Ovary (tissue), 9 donors: ENCODE measurements around the gene KRTAP5-11. TPM values are rescaled to one million over a fixed set of nuclear protein-coding genes. Genes with fewer than 3 reads are reported as not detected.
"Not testable (repeated sequence)": the region's sequence is repeated elsewhere in the genome, so short reads cannot be mapped to it uniquely, and the experiment has no call there.

ENCODE experiments used
- DNase-seq, 5 donors: peaks; one replicate each; pipeline ENCODE4 v3.0.0-alpha.2; 2019 to 2020
- H3K27ac ChIP-seq, 2 donors: fragments of 200-600 bp; one replicate each; pipeline versions ENCODE4 v1.5.1 to v1.8.0; 2019 to 2022
- H3K27me3 ChIP-seq: fragments of 200-600 bp; one replicate; pipeline ENCODE4 v1.8.0; 2022
- H3K36me3 ChIP-seq: fragments of 200-600 bp; sonication (generic); one replicate; pipeline ENCODE4 v1.5.1; 2019
- H3K4me1 ChIP-seq: one replicate; pipeline ENCODE4 v1.8.1; 2013; ENCODE audit warnings: mild to moderate bottlenecking, moderate library complexity; ENCODE audit not compliant: insufficient read depth
- H3K4me3 ChIP-seq: fragments of 200-600 bp; sonication (generic); one replicate; pipeline ENCODE4 v1.5.1; 2017
- H3K9me3 ChIP-seq, 2 donors: fragments of 200-600 bp in 1 of 2; sonication (generic) in 1 of 2; one replicate each; pipeline versions ENCODE4 v1.5.1 to v1.8.1; 2013 to 2019; ENCODE audit warnings: mild to moderate bottlenecking in 1 of 2, moderate library complexity in 1 of 2
- CTCF ChIP-seq, 3 donors: fragments of 450-650 bp in 2 of 3; fragments of 200-600 bp in 1 of 3; IDR thresholded peaks; one replicate each; pipeline versions ENCODE4 v1.5.1 to v1.8.0; 2016 to 2022; ENCODE audit warnings: antibody characterized with exemption in 3 of 3, mild to moderate bottlenecking in 1 of 3
- EP300 ChIP-seq: sonication (generic); formaldehyde crosslinking; IDR thresholded peaks from one replicate; pipeline ENCODE4 v1.6.1; 2017; ENCODE audit warnings: antibody characterized with exemption
- POLR2A ChIP-seq: fragments of 450-650 bp; IDR thresholded peaks from one replicate; pipeline ENCODE4 v1.6.1; 2017; ENCODE audit warnings: antibody characterized with exemption, mild to moderate bottlenecking, moderate library complexity
- WGBS, 3 donors: extraction: QIAGEN DNeasy Blood & Tissue Kit in 1 of 3; methylation state at CpG; one replicate each; pipeline versions ENCODE4 v1.1.5 to v1.1.7; 2013 to 2017; 5-methylcytosine and 5-hydroxymethylcytosine counted together
- intact Hi-C, 4 donors: fragments of 100-400 bp; cut with DNase I; formaldehyde crosslinking; loops; one replicate each; pipeline versions ENCODE4 v1.11.0 to v1.15.1; 2022 to 2023
- polyA plus RNA-seq, 2 donors: library from polyadenylated mRNA; stranded (reverse); fragments of 200-250 nt in 1 of 2; fragments of 350-450 nt in 1 of 2; fragmentation: Illumina TruSeq in 1 of 2; extraction: RNeasy Lipid Tissue Mini Kit (QIAGEN cat#74804) in 1 of 2; gene quantifications; one replicate each; pipeline ENCODE4 v1.2.3, GENCODE V29; 2013 to 2014
- total RNA-seq, 7 donors: library from RNA; depleted of rRNA in 2 of 7; stranded (reverse); fragments of >200 nt in 2 of 7; fragmentation: NEBNext Ultra II Directional in 3 of 7; extraction: Animal tissue kit (Norgen Biotek cat#: 25700) in 3 of 7; gene quantifications; one replicate each; pipeline versions ENCODE4 v1.1.0 to v1.2.4, GENCODE V29; 2016 to 2023
- donor health status: DM: no; HTN: no; CAD: no; lungs with moderate emphysema.
- donor health status: DM: no; HTN: no; CAD: no.
- donor health status: Bipolar disorder and iron deficiency.
- donor health status: DM: yes; HTN: yes; CAD: no.
- donor health status: DM: no; HTN: no; CAD: no.
- donor health status: DM: yes; HTN: yes; CAD: no.

Gene KRTAP5-11
- total and polyA plus RNA-seq, 9 donors = not detected

- Histone ChIP-seq H3K27me3 (no peaks in the 10 kb centered on the region), H3K4me3 (no peak overlapping the region), H3K27ac (no peak overlapping the region), H3K36me3 (no peaks in the 10 kb centered on the region), H3K9me3 (no peaks in the 10 kb centered on the region), H3K4me1 (no peaks in the 10 kb centered on the region)
- no peak for DNase-seq
- intact Hi-C loops = no loop called here
- WGBS, 3 donors = 74 to 88% (median 76%) methylated on average over 4 of the region's 4 CpGs
- no peak for TF ChIP-seq EP300
- TF ChIP-seq POLR2A = no peak
- TF ChIP-seq CTCF (IDR thresholded peaks at IDR 0.05) = no peak
Measured at GRCh38 chr11:71581826-71582225, 849 bp downstream of the KRTAP5-11 start.

GRCh38 chr11:71580057-71581003 is 2.3 kb downstream of the KRTAP5-11 start:
- 4 to 8% (median 5%) methylated on average over 8 of the region's 8 CpGs for WGBS, 3 donors

GRCh38 chr11:71579513-71579912 is 3.2 kb downstream of the KRTAP5-11 start:
- H3K27me3 ChIP-seq, H3K27ac ChIP-seq, intact Hi-C loops, H3K9me3 ChIP-seq, H3K4me1 ChIP-seq, DNase-seq, H3K36me3 ChIP-seq, H3K4me3 ChIP-seq: not testable (repeated sequence)
- 59 to 68% (median 66%) methylated on average over 7 of the region's 7 CpGs for WGBS, 3 donors

More at GRCh38 chr11:71580057-71581003, 2.3 kb downstream of the KRTAP5-11 start:
- intact Hi-C loops = no loop called here
- no peak overlapping the region for H3K4me3 ChIP-seq
- TF ChIP-seq CTCF (IDR thresholded peaks at IDR 0.05) = peak in 2 of 3 donors; percentile 29 to 40
- no peak for TF ChIP-seq EP300
- TF ChIP-seq POLR2A = no peak
- DNase-seq = peak in 4 of 5 donors; percentile 24 to 49 (median 36)
- H3K27ac ChIP-seq = no peak overlapping the region
- no peaks in the 10 kb centered on the region for H3K36me3 ChIP-seq
- H3K27me3 ChIP-seq = no peaks in the 10 kb centered on the region
- no peaks in the 10 kb centered on the region for H3K9me3 ChIP-seq
- no peaks in the 10 kb centered on the region for H3K4me1 ChIP-seq

- intact Hi-C loops = no loop called here
- DNase-seq = no peak
- Histone ChIP-seq H3K4me1 (no peaks in the 10 kb centered on the region), H3K4me3 (no peak overlapping the region), H3K27me3 (no peaks in the 10 kb centered on the region), H3K36me3 (no peaks in the 10 kb centered on the region), H3K9me3 (no peaks in the 10 kb centered on the region), H3K27ac (no peak overlapping the region)
- TF ChIP-seq CTCF (IDR thresholded peaks at IDR 0.05) (no peak), POLR2A (no peak), EP300 (no peak)
- WGBS, 3 donors = 83 to 89% (median 85%) methylated on average over 7 of the region's 7 CpGs
Measured at GRCh38 chr11:71577469-71578004, 5.1 kb downstream of the KRTAP5-11 start.

GRCh38 chr11:71576688-71577465 is 5.8 kb downstream of the KRTAP5-11 start:
- 83 to 88% (median 85%) methylated on average over 37 to 40 of the region's 41 CpGs for WGBS, 3 donors
- H3K27ac ChIP-seq, DNase-seq, H3K36me3 ChIP-seq, H3K4me3 ChIP-seq, H3K4me1 ChIP-seq, intact Hi-C loops, H3K9me3 ChIP-seq, H3K27me3 ChIP-seq: not testable (repeated sequence)
